GM18517 (cell line): ENCODE measurements around the gene FAM219B.
A peak's percentile ranks its signal among the peaks of the same experiment; 100 is the strongest.
"Not testable (repeated sequence)": the region's sequence is repeated elsewhere in the genome, so short reads cannot be mapped to it uniquely, and the experiment has no call there.

Source experiments
- ATAC-seq: cut with Tn5 transposase; IDR thresholded peaks from one replicate; pipeline ENCODE4 v1.9.1; 2021; ENCODE audit warnings: mild to moderate bottlenecking, moderate library complexity; ENCODE audit not compliant: unreplicated experiment

The FAM219B gene

GRCh38 chr15:74904190-74904805 is 2.4 kb downstream of the FAM219B start:
- no peak for ATAC-seq

- ATAC-seq = no peak
Observed at GRCh38 chr15:74903676-74904075, 3.0 kb downstream of the FAM219B start.

- no peak for ATAC-seq
Observed at GRCh38 chr15:74902295-74903075, 4.2 kb downstream of the FAM219B start.

- no peak for ATAC-seq
Observed at GRCh38 chr15:74901612-74902063, 5.0 kb downstream of the FAM219B start.

- ATAC-seq = no peak
Observed at GRCh38 chr15:74897300-74897701, 9.3 kb downstream of the FAM219B start.

GRCh38 chr15:74896316-74896715 is 10.3 kb downstream of the FAM219B start:
- no peak for ATAC-seq

GRCh38 chr15:74895830-74896229 is 10.8 kb downstream of the FAM219B start:
- ATAC-seq = no peak

GRCh38 chr15:74894383-74894782 is 12.3 kb downstream of the FAM219B start:
- not testable (repeated sequence) for ATAC-seq

- ATAC-seq = no peak
Observed at GRCh38 chr15:74893627-74894026, 13.0 kb downstream of the FAM219B start.

- ATAC-seq = no peak
Observed at GRCh38 chr15:74892931-74893330, 13.7 kb downstream of the FAM219B start.

- no peak for ATAC-seq
Observed at GRCh38 chr15:74892313-74892712, 14.3 kb downstream of the FAM219B start.

- ATAC-seq = no peak
Observed at GRCh38 chr15:74891469-74891868, 15.2 kb downstream of the FAM219B start.

GRCh38 chr15:74890665-74890960 is 16.0 kb downstream of the FAM219B start:
- no peak for ATAC-seq

- peak; percentile 87 for ATAC-seq
Observed at GRCh38 chr15:74889883-74890664, 16.6 kb downstream of the FAM219B start, which contains the start of gene MPI. MPI (plus strand) TSS chr15:74890042; CDS start chr15:74890074, 32 bp downstream.

- ATAC-seq = peak; percentile 15
Observed at GRCh38 chr15:74889390-74889882, 17.2 kb downstream of the FAM219B start.

GRCh38 chr15:74888716-74889115 is 17.9 kb downstream of the FAM219B start:
- no peak for ATAC-seq

GRCh38 chr15:74887537-74888193 is 19.0 kb downstream of the FAM219B start:
- ATAC-seq = not testable (repeated sequence)

GRCh38 chr15:74885461-74885860 is 21.2 kb downstream of the FAM219B start:
- ATAC-seq = no peak

GRCh38 chr15:74884428-74885223 is 22.0 kb downstream of the FAM219B start:
- ATAC-seq = no peak

GRCh38 chr15:74882528-74882927 is 24.1 kb downstream of the FAM219B start:
- ATAC-seq = no peak
